HEK293 (cell line): ENCODE measurements around the gene PAK6.

ENCODE experiments used
- CTCF ChIA-PET: fragments of 350-600 bp; formaldehyde crosslinking; extraction: SDS; loops from one replicate; lab custom pipeline; 2021; ENCODE audit warnings: antibody characterized with exemption; lab: Yijun Ruan, JAX
- POLR2A ChIA-PET: fragments of 300-600 bp; formaldehyde crosslinking; extraction: SDS; loops from one replicate; lab custom pipeline; 2020; ENCODE audit warnings: antibody characterized with exemption, inconsistent platforms; lab: Yijun Ruan, JAX
- H3K27ac ChIP-seq: fragments of 200-500 bp; sonication (Bioruptor generic); 2 replicates; pipeline ENCODE4 v1.5.1; 2014; ENCODE audit warnings: low read depth, low read length, control low read depth, inconsistent platforms; ENCODE audit errors: extremely low read depth
- H3K36me3 ChIP-seq, 2 experiments: fragments of 200-500 bp in 1 of 2; sonication (Bioruptor generic) in 1 of 2; 1 replicate in 1 of 2; 2 replicates in 1 of 2; pipeline ENCODE4 v1.5.1; 2014 to 2017; ENCODE audit warnings: inconsistent platforms in 2 of 2, low read length in 2 of 2; ENCODE audit not compliant: control insufficient read depth in 2 of 2, insufficient read depth in 1 of 2
- H3K4me1 ChIP-seq: fragments of 200-500 bp; sonication (Bioruptor generic); 2 replicates; pipeline ENCODE4 v1.5.1; 2014; ENCODE audit warnings: mild to moderate bottlenecking, low read length, inconsistent platforms; ENCODE audit not compliant: control insufficient read depth, insufficient read depth
- H3K4me3 ChIP-seq: 2 replicates; pipeline ENCODE4 v1.5.1; 2011; ENCODE audit warnings: low read depth, mild to moderate bottlenecking, control low read depth, low read length, moderate library complexity
- H3K9me3 ChIP-seq: fragments of 200-500 bp; sonication (Bioruptor generic); 2 replicates; pipeline ENCODE4 v1.5.1; 2014; ENCODE audit warnings: low read depth, low read length, inconsistent platforms; ENCODE audit not compliant: control insufficient read depth, insufficient read depth
- GLIS1 ChIP-seq: fragments of 450-650 bp; formaldehyde crosslinking; IDR thresholded peaks from 2 replicates; pipeline ENCODE4 v1.5.1; 2016; ENCODE audit warnings: missing biosample characterization, missing genetic modification characterization
- KLF7 ChIP-seq: fragments of 450-650 bp; formaldehyde crosslinking; IDR thresholded peaks from 2 replicates; pipeline ENCODE4 v1.5.1; 2016; ENCODE audit warnings: missing biosample characterization, missing genetic modification characterization, borderline replicate concordance
- OVOL3 ChIP-seq: fragments of 450-650 bp; formaldehyde crosslinking; IDR thresholded peaks from 2 replicates; pipeline ENCODE4 v1.5.1; 2016; ENCODE audit warnings: missing biosample characterization, missing genetic modification characterization
- ZBTB8A ChIP-seq: fragments of 450-650 bp; formaldehyde crosslinking; IDR thresholded peaks from 2 replicates; pipeline ENCODE4 v1.5.1; 2016; ENCODE audit warnings: missing biosample characterization, missing genetic modification characterization
- ZFP37 ChIP-seq: fragments of 450-650 bp; formaldehyde crosslinking; IDR thresholded peaks from 2 replicates; pipeline ENCODE4 v1.5.1; 2016; ENCODE audit warnings: missing biosample characterization, missing genetic modification characterization
- ZIC2 ChIP-seq: fragments of 450-650 bp; formaldehyde crosslinking; IDR thresholded peaks from 2 replicates; pipeline ENCODE4 v1.5.1; 2016; ENCODE audit warnings: missing biosample characterization, missing genetic modification characterization
- ZNF114 ChIP-seq: fragments of 450-650 bp; formaldehyde crosslinking; IDR thresholded peaks from 2 replicates; pipeline ENCODE4 v1.5.0; 2017; ENCODE audit warnings: missing biosample characterization, missing genetic modification characterization
- ZNF239 ChIP-seq: fragments of 450-650 bp; formaldehyde crosslinking; IDR thresholded peaks from 2 replicates; pipeline ENCODE4 v1.5.1; 2016; ENCODE audit warnings: missing biosample characterization, missing genetic modification characterization
- ZNF394 ChIP-seq: fragments of 450-650 bp; formaldehyde crosslinking; IDR thresholded peaks from 2 replicates; pipeline ENCODE4 v1.5.1; 2016; ENCODE audit warnings: missing biosample characterization, missing genetic modification characterization, mild to moderate bottlenecking, moderate library complexity, borderline replicate concordance
- ZNF426 ChIP-seq: fragments of 450-650 bp; formaldehyde crosslinking; IDR thresholded peaks from 2 replicates; pipeline ENCODE4 v1.5.1; 2017; ENCODE audit warnings: missing biosample characterization, missing genetic modification characterization, mild to moderate bottlenecking, inconsistent platforms, moderate library complexity
- ZNF510 ChIP-seq: fragments of 450-650 bp; formaldehyde crosslinking; IDR thresholded peaks from 2 replicates; pipeline ENCODE4 v1.5.1; 2018; ENCODE audit warnings: mild to moderate bottlenecking, missing genetic modification characterization, missing biosample characterization; ENCODE audit not compliant: insufficient replicate concordance
- ZNF658 ChIP-seq: fragments of 450-650 bp; formaldehyde crosslinking; IDR thresholded peaks from 2 replicates; pipeline ENCODE4; 2016; ENCODE audit warnings: missing biosample characterization, missing genetic modification characterization
- ZNF670 ChIP-seq: fragments of 450-650 bp; formaldehyde crosslinking; IDR thresholded peaks from 2 replicates; pipeline ENCODE4 v1.5.1; 2016; ENCODE audit warnings: missing biosample characterization, missing genetic modification characterization, low read depth
- TF ChIP-seq, protein P1 (sequence below): fragments of 450-650 bp; formaldehyde crosslinking; IDR thresholded peaks from 2 replicates; pipeline ENCODE4 v1.5.1; 2016; ENCODE audit warnings: missing biosample characterization, missing genetic modification characterization, borderline replicate concordance
- TF ChIP-seq, protein P2 (sequence below): fragments of 450-650 bp; formaldehyde crosslinking; IDR thresholded peaks from 2 replicates; pipeline ENCODE4 v1.5.1; 2016; ENCODE audit warnings: missing biosample characterization, missing genetic modification characterization
- TF ChIP-seq, protein P3 (sequence below): fragments of 450-650 bp; formaldehyde crosslinking; IDR thresholded peaks from 2 replicates; pipeline ENCODE4 v1.5.1; 2017; ENCODE audit warnings: missing biosample characterization, mild to moderate bottlenecking, missing genetic modification characterization, moderate library complexity

PAK6 gene

DNA sequence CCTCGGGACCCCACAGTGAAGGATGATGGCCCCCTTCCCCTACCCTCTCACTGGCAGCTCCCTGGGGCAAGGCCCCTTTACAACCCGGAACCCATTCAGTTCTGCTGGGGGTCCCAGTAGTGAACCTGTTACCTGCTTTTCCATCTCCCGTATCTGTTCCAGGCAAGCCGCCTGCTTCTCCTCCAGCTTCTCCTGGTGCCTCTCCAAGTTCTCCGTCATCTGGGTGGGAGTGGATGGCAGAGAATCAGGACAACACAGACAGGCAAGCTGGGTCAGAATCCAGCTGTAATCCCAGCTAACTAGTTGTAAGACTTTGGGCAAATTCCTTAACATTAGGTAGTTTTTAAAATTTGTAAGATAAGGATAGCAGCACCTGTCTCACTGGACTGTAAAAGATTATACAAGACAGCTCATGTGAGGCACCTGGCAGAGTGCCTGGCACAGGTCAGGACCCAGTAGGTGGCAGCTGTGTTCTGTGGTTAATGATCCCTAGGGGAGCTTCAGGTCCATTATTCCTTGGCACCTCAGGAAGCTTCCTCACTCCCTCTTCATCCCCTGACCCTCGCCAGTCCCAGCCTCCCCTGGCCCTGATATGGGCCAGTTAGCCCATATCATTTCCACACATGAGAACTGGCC is 50.4 kb downstream of the PAK6 start:
- POLR2A ChIA-PET = no interaction called here
- CTCF ChIA-PET = interaction anchor here (0.6 to 1.9 kb wide), 9 partner anchors 14 to 132 kb away, joined by 3 to 8 read pairs (median 3); partner anchors contain the start of gene PLCB2
- TF ChIP-seq OVOL3 (tag by site-specific recombination) (no peak), KLF7 (tag by site-specific recombination) (no peak), ZNF239 (tag by site-specific recombination) (no peak), ZNF658 (tag by site-specific recombination) (no peak), ZBTB8A (tag by site-specific recombination) (no peak), ZNF114 (no peak), GLIS1 (peak; percentile 14; the same call in 1 of the 2 replicates), ZFP37 (tag by site-specific recombination) (no peak), ZNF426 (no peak), ZNF394 (peak; percentile 82; the same call in 1 of the 2 replicates), ZIC2 (tag by site-specific recombination) (peak; percentile 40), ZNF510 (no peak), ZNF670 (tag by site-specific recombination) (no peak)
- TF ChIP-seq, protein P1, sequence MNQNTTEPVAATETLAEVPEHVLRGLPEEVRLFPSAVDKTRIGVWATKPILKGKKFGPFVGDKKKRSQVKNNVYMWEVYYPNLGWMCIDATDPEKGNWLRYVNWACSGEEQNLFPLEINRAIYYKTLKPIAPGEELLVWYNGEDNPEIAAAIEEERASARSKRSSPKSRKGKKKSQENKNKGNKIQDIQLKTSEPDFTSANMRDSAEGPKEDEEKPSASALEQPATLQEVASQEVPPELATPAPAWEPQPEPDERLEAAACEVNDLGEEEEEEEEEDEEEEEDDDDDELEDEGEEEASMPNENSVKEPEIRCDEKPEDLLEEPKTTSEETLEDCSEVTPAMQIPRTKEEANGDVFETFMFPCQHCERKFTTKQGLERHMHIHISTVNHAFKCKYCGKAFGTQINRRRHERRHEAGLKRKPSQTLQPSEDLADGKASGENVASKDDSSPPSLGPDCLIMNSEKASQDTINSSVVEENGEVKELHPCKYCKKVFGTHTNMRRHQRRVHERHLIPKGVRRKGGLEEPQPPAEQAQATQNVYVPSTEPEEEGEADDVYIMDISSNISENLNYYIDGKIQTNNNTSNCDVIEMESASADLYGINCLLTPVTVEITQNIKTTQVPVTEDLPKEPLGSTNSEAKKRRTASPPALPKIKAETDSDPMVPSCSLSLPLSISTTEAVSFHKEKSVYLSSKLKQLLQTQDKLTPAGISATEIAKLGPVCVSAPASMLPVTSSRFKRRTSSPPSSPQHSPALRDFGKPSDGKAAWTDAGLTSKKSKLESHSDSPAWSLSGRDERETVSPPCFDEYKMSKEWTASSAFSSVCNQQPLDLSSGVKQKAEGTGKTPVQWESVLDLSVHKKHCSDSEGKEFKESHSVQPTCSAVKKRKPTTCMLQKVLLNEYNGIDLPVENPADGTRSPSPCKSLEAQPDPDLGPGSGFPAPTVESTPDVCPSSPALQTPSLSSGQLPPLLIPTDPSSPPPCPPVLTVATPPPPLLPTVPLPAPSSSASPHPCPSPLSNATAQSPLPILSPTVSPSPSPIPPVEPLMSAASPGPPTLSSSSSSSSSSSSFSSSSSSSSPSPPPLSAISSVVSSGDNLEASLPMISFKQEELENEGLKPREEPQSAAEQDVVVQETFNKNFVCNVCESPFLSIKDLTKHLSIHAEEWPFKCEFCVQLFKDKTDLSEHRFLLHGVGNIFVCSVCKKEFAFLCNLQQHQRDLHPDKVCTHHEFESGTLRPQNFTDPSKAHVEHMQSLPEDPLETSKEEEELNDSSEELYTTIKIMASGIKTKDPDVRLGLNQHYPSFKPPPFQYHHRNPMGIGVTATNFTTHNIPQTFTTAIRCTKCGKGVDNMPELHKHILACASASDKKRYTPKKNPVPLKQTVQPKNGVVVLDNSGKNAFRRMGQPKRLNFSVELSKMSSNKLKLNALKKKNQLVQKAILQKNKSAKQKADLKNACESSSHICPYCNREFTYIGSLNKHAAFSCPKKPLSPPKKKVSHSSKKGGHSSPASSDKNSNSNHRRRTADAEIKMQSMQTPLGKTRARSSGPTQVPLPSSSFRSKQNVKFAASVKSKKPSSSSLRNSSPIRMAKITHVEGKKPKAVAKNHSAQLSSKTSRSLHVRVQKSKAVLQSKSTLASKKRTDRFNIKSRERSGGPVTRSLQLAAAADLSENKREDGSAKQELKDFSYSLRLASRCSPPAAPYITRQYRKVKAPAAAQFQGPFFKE (tag by site-specific recombination) = no peak
- TF ChIP-seq, protein P2, sequence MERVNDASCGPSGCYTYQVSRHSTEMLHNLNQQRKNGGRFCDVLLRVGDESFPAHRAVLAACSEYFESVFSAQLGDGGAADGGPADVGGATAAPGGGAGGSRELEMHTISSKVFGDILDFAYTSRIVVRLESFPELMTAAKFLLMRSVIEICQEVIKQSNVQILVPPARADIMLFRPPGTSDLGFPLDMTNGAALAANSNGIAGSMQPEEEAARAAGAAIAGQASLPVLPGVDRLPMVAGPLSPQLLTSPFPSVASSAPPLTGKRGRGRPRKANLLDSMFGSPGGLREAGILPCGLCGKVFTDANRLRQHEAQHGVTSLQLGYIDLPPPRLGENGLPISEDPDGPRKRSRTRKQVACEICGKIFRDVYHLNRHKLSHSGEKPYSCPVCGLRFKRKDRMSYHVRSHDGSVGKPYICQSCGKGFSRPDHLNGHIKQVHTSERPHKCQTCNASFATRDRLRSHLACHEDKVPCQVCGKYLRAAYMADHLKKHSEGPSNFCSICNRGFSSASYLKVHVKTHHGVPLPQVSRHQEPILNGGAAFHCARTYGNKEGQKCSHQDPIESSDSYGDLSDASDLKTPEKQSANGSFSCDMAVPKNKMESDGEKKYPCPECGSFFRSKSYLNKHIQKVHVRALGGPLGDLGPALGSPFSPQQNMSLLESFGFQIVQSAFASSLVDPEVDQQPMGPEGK (tag by site-specific recombination) = no peak
- TF ChIP-seq, protein P3, sequence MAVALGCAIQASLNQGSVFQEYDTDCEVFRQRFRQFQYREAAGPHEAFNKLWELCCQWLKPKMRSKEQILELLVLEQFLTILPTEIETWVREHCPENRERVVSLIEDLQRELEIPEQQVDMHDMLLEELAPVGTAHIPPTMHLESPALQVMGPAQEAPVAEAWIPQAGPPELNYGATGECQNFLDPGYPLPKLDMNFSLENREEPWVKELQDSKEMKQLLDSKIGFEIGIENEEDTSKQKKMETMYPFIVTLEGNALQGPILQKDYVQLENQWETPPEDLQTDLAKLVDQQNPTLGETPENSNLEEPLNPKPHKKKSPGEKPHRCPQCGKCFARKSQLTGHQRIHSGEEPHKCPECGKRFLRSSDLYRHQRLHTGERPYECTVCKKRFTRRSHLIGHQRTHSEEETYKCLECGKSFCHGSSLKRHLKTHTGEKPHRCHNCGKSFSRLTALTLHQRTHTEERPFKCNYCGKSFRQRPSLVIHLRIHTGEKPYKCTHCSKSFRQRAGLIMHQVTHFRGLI (tag by site-specific recombination) = no peak
- Histone ChIP-seq H3K27ac (no peak overlapping the region), H3K9me3 (no peaks in the 10 kb centered on the region), H3K4me3 (no peak overlapping the region), H3K36me3 (no peaks in the 10 kb centered on the region), H3K4me1 (peaks cover 6% of the 10 kb centered on the region)
